NCI-H774 (cell line): ENCODE data around the gene RNLS.
"Not testable (repeated sequence)": the region's sequence is repeated elsewhere in the genome, so short reads cannot be mapped to it uniquely, and the experiment has no call there.

Experiments used
- DNase-seq: peaks from one replicate; lab custom pipeline; 2025; lab: John Stamatoyannopoulos, UW

The RNLS gene

GRCh38 chr10:88386821-88387773 is 196.0 kb downstream of the RNLS start:
- no peak for DNase-seq

DNA sequence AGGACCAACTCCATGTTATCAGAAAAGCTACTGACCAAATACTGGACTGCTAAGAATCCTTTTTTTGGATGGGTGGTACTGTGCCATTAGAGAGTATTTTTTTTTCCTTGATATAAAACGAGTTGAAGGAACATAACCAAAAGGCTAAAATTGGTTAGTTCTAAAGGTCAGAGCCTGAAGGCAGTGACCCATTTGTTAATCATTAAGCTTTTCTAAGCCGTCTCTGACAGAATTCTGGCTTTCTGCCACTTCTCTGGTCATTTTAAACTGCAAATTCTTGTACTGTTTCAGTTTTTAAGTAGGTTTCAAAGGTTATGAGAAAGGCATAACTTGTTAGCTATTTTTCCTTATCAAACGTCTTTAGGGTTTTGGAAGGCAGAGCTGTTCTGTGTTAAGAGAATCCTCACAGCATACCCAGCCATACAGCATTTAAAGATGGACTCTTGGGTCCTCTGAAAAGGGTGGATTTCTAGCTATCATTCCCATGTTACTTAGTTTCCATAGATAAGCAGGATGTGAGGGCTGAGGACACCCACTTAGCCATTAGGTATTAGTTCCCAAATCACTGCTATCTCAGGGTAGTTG is 196.8 kb downstream of the RNLS start:
- no peak for DNase-seq

DNA sequence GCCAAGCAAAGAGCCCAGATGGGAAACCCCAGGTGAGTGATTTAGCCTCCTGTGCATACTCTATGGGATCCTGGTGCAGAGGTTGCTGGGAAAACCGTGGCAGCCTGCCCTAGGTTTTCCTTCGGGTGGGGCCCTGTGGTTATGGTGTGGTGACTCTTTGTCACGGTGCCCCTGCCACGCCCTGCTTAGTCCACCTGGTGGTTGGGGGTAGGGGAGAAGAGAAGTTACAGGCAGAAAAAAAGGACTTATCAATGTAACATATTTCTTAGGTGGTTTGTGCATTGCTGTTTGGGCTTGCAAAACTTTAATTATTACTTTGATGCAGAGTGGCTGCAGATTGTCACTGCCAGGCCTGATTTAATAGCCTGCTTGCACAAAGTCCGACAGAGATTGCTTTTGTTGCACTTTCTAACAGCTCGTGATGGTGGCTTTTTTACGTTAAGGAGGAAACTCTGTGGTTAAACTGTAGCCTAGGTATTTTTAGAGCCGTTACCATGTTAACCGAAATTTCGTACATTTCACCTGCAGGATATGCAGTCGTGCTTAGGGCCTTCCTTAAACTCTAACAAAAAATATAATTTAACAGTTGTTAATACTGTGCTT is 197.4 kb downstream of the RNLS start:
- DNase-seq, result no peak

DNA sequence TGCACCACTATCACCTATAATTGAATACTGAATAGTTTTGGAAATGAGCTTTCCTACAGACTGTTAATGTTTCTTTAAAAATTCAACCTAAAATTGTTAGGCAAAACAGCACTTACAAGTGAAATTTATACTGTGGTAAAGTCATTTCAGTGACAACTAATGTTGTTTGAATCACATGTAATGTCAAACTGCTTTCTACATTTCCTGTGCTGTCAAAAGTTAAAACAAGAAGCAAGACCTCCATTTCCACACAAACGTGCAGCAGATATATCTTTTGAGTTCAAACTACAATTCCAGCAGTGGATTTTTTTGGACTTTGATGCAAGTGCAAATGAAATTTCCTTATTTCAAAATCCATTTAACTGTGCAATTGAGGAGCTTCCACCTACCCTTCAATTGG is 199.8 kb downstream of the RNLS start:
- no peak for DNase-seq

- DNase-seq, result no peak
These were observed 200.4 kb downstream of the RNLS start for GRCh38 chr10:88382699-88383098.

- DNase-seq, result no peak
These were observed 203.5 kb downstream of the RNLS start for GRCh38 chr10:88379575-88379974.

GRCh38 chr10:88377510-88377909 is 205.6 kb downstream of the RNLS start:
- DNase-seq, result no peak

DNA sequence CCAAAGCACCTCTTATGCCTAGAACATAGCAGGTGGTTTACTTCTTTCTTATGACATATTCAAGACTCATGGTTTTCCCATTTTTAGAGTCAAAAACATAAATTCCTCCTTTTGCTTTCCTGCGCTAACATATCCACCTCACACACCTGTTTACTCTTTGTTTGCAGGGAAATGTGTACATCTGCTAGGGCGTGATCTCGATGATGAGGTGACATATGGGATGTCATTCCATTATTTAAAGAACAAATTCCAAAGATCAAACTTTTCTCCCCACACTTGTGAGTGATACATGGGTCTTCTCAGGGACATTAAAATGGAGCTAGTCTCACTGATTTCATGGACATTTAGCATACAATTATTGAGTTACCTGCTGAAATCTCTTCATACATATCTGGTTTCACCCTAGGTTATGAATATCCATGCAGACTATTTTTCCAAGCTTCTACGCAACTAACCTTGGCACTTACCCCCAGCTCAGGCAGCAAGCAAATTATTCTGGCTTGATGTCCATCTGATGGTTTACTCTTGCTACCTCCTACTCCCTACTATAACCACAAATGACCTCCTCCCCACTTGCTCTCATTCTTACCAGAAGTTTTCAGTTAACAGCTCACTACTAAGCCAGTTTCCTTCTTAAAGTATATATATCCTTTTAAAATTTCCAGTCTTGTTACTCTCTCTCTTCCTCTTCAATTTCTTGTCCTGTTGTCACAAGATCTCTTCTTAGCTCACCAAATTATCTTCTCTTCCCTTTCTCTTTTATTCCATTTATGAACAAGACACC is 208.5 kb downstream of the RNLS start:
- no peak for DNase-seq

DNA sequence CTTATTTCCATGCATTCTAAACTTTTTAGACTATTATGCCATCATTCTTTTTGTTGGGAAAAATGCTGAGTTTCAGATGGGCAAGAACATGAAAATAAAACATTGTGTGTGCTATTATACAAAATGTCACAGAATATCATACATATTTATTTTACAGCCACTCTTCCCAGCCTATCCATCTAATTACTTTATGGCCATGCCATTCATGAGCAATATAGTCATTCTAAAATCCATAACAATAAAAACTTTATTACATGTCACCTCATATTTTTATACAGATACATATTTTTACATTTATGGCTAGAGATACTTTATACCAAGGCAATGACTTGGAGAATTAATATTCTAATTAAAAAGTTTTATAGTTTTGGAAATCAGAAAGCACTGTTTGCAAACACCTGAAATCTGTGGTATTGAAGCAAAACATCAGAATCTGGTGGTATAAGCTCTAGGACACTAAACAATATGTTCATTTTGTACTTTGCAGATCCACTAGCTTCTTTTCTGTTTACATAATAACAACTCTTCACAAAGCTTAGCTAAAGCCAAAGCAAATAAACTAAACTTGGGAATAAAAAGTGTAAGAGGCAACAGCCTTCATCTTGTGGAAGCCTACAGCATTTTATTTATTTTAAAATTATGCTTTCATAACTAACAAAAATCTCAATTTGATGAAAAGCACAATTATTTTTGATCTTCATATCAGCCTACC is 210.1 kb downstream of the RNLS start:
- no peak for DNase-seq

GRCh38 chr10:88372051-88372715 is 210.9 kb downstream of the RNLS start:
- no peak for DNase-seq

DNA sequence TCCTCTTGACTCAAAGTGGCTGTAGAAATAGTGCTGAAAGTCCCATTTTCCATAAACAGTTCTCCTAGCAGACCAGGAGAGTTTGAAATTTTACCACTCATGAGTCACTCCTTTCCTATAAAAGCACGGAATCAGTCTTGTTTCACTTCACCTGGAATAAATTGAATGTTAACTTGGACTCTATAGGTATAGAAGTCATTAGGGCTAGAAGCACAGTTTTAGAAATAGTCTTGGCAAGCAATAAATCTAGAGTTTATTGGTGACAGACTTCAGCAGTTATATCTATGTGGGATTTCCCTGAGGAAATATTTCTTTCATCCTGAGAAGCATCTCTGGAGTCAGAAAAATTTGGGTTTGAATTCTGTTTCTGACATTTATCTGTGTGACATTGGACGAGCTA is 212.4 kb downstream of the RNLS start:
- no peak for DNase-seq

- DNase-seq, result no peak
These were observed 216.3 kb downstream of the RNLS start for GRCh38 chr10:88366772-88367171.

DNA sequence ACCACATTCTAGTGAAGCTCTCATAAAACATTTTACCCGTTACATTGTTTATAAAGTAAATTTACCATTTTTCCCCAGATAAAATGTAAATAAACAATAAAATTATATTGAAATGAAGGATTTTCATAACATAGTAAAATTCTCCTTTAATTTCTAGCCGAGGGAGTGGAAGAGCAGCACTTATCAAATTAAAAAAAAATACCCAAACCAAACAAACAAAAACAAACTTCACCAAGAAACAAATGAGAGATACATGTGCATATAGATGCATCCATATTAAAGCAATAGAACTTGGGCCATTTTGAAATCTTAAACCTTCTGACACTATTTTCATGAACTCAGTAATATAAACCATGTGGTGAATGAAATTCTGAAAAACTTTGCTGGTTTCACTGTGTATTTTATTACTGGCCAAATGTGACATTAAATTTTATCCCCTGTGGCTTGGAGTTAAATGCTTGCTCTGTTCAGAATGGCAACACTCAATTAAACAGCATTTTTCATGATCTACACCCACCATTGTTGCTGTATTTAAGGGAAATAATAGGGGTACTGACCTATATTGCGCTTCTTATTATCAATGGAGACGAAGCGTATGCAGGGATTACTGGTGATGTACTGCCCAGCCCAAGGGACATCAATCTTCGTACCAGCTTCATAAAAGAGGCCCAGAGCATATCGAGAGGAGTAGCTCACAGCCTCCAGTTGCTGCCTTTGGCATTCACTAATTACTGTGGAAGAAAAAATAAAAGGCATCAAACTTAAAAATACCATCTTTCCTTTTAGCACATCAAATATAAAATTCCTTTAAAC is 220.9 kb downstream of the RNLS start:
- DNase-seq, result no peak

- DNase-seq, result no peak
These were observed 221.6 kb downstream of the RNLS start for GRCh38 chr10:88361494-88361893.

DNA sequence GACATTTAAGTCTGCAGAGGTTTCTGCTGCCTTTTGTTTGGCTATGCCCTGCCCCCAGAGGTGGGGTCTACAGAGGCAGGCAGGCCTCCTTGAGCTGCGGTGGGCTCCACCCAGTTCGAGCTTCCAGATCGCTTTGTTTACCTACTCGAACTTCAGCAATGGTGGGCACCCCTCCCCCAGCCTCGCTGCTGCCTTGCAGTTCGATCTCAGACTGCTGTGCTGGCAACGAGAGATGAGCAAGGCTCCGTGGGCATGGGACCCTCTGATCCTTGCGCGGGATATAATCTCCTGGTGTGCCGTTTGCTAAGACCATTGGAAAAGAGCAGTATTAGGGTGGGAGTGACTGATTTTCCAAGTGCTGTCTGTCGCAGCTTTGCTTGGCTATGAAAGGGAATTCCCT is 227.4 kb downstream of the RNLS start:
- DNase-seq, result not testable (repeated sequence)

- DNase-seq, result no peak
These were observed 235.4 kb downstream of the RNLS start for GRCh38 chr10:88347597-88348304.

DNA sequence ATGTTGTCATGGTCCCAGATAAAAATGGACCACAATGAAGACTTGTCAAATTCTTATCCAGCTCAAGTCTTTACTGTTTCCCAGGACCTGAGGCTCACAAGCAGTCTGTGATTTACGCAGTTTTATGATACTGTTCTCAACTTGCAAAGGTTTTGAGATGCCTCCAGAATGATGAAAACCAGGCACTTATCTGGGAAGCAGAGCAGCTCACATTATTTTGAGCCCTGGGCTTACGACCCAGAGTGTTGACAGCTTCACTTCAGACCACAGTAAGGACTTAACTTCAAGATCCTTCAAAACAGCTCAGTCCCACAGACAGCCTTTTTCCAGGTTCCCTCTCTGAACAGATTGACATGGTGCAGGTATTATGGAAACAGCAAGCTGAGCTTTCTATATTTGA is 236.1 kb downstream of the RNLS start:
- DNase-seq, result no peak

- no peak for DNase-seq
These were observed 236.8 kb downstream of the RNLS start for GRCh38 chr10:88346144-88346977.
